Upper lobe of left lung (tissue), 6 donors: ENCODE data around the gene LY6G5C. TPM values are rescaled to one million over a fixed set of nuclear protein-coding genes. Genes with fewer than 3 reads are reported as not detected.

ENCODE experiments used
- ATAC-seq, 2 donors: fragments of 200-7000 bp; cut with Tn5 transposase; one replicate each; pipeline ENCODE4 v1.9.1; 2022; ENCODE audit warnings: mild to moderate bottlenecking in 2 of 2, moderate library complexity in 2 of 2; ENCODE audit not compliant: low FRiP score in 2 of 2
- DNase-seq, 2 donors: peaks; one replicate each; pipeline ENCODE4 v3.0.0-alpha.2; 2019 to 2020
- H3K27ac ChIP-seq, 4 donors: fragments of 200-600 bp; sonication (generic); one replicate each; pipeline ENCODE4 v1.5.1; 2016 to 2019
- H3K27me3 ChIP-seq, 4 donors: fragments of 200-600 bp; sonication (generic); one replicate each; pipeline ENCODE4 v1.5.1; 2017 to 2019
- H3K36me3 ChIP-seq, 4 donors: fragments of 200-600 bp; sonication (generic); one replicate each; pipeline ENCODE4 v1.5.1; 2016 to 2019
- H3K4me1 ChIP-seq, 4 donors: fragments of 200-600 bp; sonication (generic); one replicate each; pipeline ENCODE4 v1.5.1; 2018 to 2019
- H3K4me3 ChIP-seq, 4 donors: fragments of 200-600 bp; sonication (generic); one replicate each; pipeline ENCODE4 v1.5.1; 2017 to 2019; ENCODE audit warnings: mild to moderate bottlenecking in 2 of 4, moderate library complexity in 1 of 4
- H3K9me3 ChIP-seq, 4 donors: fragments of 200-600 bp; sonication (generic); one replicate each; pipeline ENCODE4 v1.5.1; 2018 to 2019
- CTCF ChIP-seq, 6 experiments: fragments of 450-650 bp in 4 of 6; fragments of 200-600 bp in 2 of 6; sonication (generic) in 2 of 6; IDR thresholded peaks; one replicate each; pipeline ENCODE4 v1.5.1; 2016 to 2019; ENCODE audit warnings: antibody characterized with exemption in 6 of 6
- EP300 ChIP-seq, 4 donors: sonication (generic); formaldehyde crosslinking; IDR thresholded peaks; one replicate each; pipeline ENCODE4 v1.5.1; 2017; ENCODE audit warnings: antibody characterized with exemption in 4 of 4, control low read depth in 2 of 4
- POLR2A ChIP-seq, 4 donors: fragments of 450-650 bp; IDR thresholded peaks; one replicate each; pipeline ENCODE4 v1.5.1; 2016 to 2017; ENCODE audit warnings: antibody characterized with exemption in 4 of 4, mild to moderate bottlenecking in 2 of 4
- POLR2AphosphoS5 ChIP-seq, 2 donors: sonication (generic); formaldehyde crosslinking; IDR thresholded peaks; one replicate each; pipeline ENCODE4 v1.5.1; 2017; ENCODE audit warnings: antibody characterized with exemption in 2 of 2
- WGBS, 2 donors: methylation state at CpG; one replicate each; pipeline ENCODE4 v1.1.5; 2017 to 2018; 5-methylcytosine and 5-hydroxymethylcytosine counted together
- total RNA-seq, 6 donors: library from RNA; depleted of rRNA in 4 of 6; stranded (reverse); fragments of >200 nt in 4 of 6; gene quantifications; one replicate each; pipeline versions ENCODE4 v1.1.0 to v1.2.1, GENCODE V29; 2016 to 2021
- donor health status: DM: no; HTN: no; CAD: no; lungs with moderate emphysema.
- donor health status: DM: no; HTN: yes; CAD: no; lungs with severe emphysema.

The LY6G5C gene
- total RNA-seq, 6 donors from 2014 or later: 1.8 to 4.4 (median 3.1) TPM; not detected in 2

GRCh38 chr6:31719001-31719400, 38.1 kb upstream of the LY6G5C start:
- Histone ChIP-seq H3K4me1 (peaks cover 0 to 13% (median 2%) of the 10 kb centered on the region in 4 donors), H3K4me3 (no peak overlapping the region), H3K9me3 (no peaks in the 10 kb centered on the region), H3K27ac (peak overlapping the region in 2 of 4 donors; percentile 35 to 65), H3K27me3 (no peaks in the 10 kb centered on the region), H3K36me3 (no peaks in the 10 kb centered on the region)
- ATAC-seq (no peak), DNase-seq (peak in 1 of 2 donors; percentile 34)
- WGBS, 2 donors: 80 to 88% methylated on average over 6 of the region's 6 CpGs
- TF ChIP-seq CTCF (IDR thresholded peaks at IDR 0.05): no peak
- no peak for TF ChIP-seq EP300 (IDR thresholded peaks at IDR 0.05)
- TF ChIP-seq POLR2AphosphoS5 (IDR thresholded peaks at IDR 0.05): no peak
- no peak for TF ChIP-seq POLR2A (IDR thresholded peaks at IDR 0.05)

- 58 to 74% methylated on average over 1 of the region's 1 CpG for WGBS, 2 donors
- H3K36me3 ChIP-seq: no peaks in the 10 kb centered on the region
- H3K27ac ChIP-seq: peak overlapping the region in 1 of 4 donors; percentile 65
- DNase-seq (peak in 1 of 2 donors; percentile 65), ATAC-seq (no peak)
- H3K4me3 ChIP-seq: no peak overlapping the region
- peaks cover 0 to 13% (median 2%) of the 10 kb centered on the region in 4 donors for H3K4me1 ChIP-seq
- no peaks in the 10 kb centered on the region for H3K27me3 ChIP-seq
- no peaks in the 10 kb centered on the region for H3K9me3 ChIP-seq
- TF ChIP-seq CTCF (IDR thresholded peaks at IDR 0.05) (no peak), EP300 (IDR thresholded peaks at IDR 0.05) (peak in 1 of 4 donors; percentile 9), POLR2AphosphoS5 (IDR thresholded peaks at IDR 0.05) (peak in 1 of 2 donors; percentile 21), POLR2A (IDR thresholded peaks at IDR 0.05) (no peak)
Observed at GRCh38 chr6:31718265-31718664, 37.4 kb upstream of the LY6G5C start.

- no peaks in the 10 kb centered on the region for H3K9me3 ChIP-seq
- no peaks in the 10 kb centered on the region for H3K27me3 ChIP-seq
- no peak for ATAC-seq
- no peak overlapping the region for H3K4me3 ChIP-seq
- peak overlapping the region in 1 of 4 donors; percentile 30 for H3K27ac ChIP-seq
- peak in 1 of 2 donors; percentile 39 for DNase-seq
- no peaks in the 10 kb centered on the region for H3K36me3 ChIP-seq
- WGBS, 2 donors: 61 to 79% methylated on average over 10 of the region's 10 CpGs
- TF ChIP-seq POLR2AphosphoS5 (IDR thresholded peaks at IDR 0.05) (no peak), EP300 (IDR thresholded peaks at IDR 0.05) (no peak), POLR2A (IDR thresholded peaks at IDR 0.05) (no peak), CTCF (IDR thresholded peaks at IDR 0.05) (no peak)
- peaks cover 0 to 13% (median 2%) of the 10 kb centered on the region in 4 donors for H3K4me1 ChIP-seq
Observed at GRCh38 chr6:31717499-31718222, 36.8 kb upstream of the LY6G5C start.

- Histone ChIP-seq H3K27me3 (no peaks in the 10 kb centered on the region), H3K9me3 (no peaks in the 10 kb centered on the region), H3K4me1 (peaks cover 8 to 16% (median 14%) of the 10 kb centered on the region in 4 donors), H3K36me3 (no peaks in the 10 kb centered on the region), H3K27ac (peak within 1 kb of the TSS in 1 of 4 donors; percentile 45), H3K4me3 (no peak within 1 kb of the TSS)
- TF ChIP-seq CTCF (IDR thresholded peaks at IDR 0.05) (no peak), EP300 (IDR thresholded peaks at IDR 0.05) (no peak), POLR2A (IDR thresholded peaks at IDR 0.05) (no peak), POLR2AphosphoS5 (IDR thresholded peaks at IDR 0.05) (no peak)
- DNase-seq (no peak), ATAC-seq (no peak)
- WGBS, 2 donors: 73 to 82% methylated on average over 10 to 16 of the region's 16 CpGs
Observed at GRCh38 chr6:31715022-31715958, 34.4 kb upstream of the LY6G5C start, which contains the start of gene LY6G6D. Gene LY6G6D, plus strand, starts transcription at chr6:31715348. Its CDS starts 8 bp downstream, at chr6:31715356.
